Measurements from ENCODE around the gene HIF3A. TPM values are rescaled to one million over a fixed set of nuclear protein-coding genes. Genes with fewer than 3 reads are reported as not detected.

Gene HIF3A
- total RNA-seq, 1 experiment from 2014 or later: 3.0 TPM

GRCh38 chr19:46344363-46344762 lies 47.5 kb downstream of the HIF3A start:
- no peak overlapping the region for H3K27ac ChIP-seq (ENCODE audit: low read depth, low read length, poor library complexity, severe bottlenecking)
- intact Hi-C loops (cut with micrococcal nuclease; ENCODE audit: unreplicated experiment): no loop called here
- H3K27me3 ChIP-seq (replicated peaks; ENCODE audit: insufficient read depth, low read depth, low read length, poor library complexity): no peaks in the 10 kb centered on the region
- peaks cover 4% of the 10 kb centered on the region for H3K4me1 ChIP-seq (ENCODE audit: insufficient read depth, low read length, poor library complexity, severe bottlenecking)
- BruUV-seq (replicated peaks): no TSS peak
- no peak for TF ChIP-seq CTCF (conservative IDR thresholded peaks at IDR 0.05; ENCODE audit: low read depth, low read length)
- no peak for TF ChIP-seq EZH2 (IDR thresholded peaks at IDR 0.05; ENCODE audit: borderline replicate concordance, low read depth, low read length, poor library complexity, severe bottlenecking)
- H3K9me3 ChIP-seq (ENCODE audit: low read depth, low read length, poor library complexity, severe bottlenecking): no peaks in the 10 kb centered on the region
- H3K4me3 ChIP-seq (ENCODE audit: low read depth, low read length, poor library complexity, severe bottlenecking): no peak overlapping the region
- ChIA-PET CTCF (no interaction called here), POLR2A (ENCODE audit: low non-redundant PET) (no interaction called here)
- H3K36me3 ChIP-seq (ENCODE audit: insufficient read depth, low read length, poor library complexity, severe bottlenecking): no peaks in the 10 kb centered on the region
- DNase-seq (ENCODE audit: low spot score): no peak

GRCh38 chr19:46345157-46345556 lies 48.3 kb downstream of the HIF3A start:
- no peaks in the 10 kb centered on the region for H3K36me3 ChIP-seq (ENCODE audit: insufficient read depth, low read length, poor library complexity, severe bottlenecking)
- no peak overlapping the region for H3K4me3 ChIP-seq (ENCODE audit: low read depth, low read length, poor library complexity, severe bottlenecking)
- DNase-seq (ENCODE audit: low spot score): no peak
- ChIA-PET CTCF (no interaction called here), POLR2A (ENCODE audit: low non-redundant PET) (no interaction called here)
- TF ChIP-seq CTCF (conservative IDR thresholded peaks at IDR 0.05; ENCODE audit: low read depth, low read length): no peak
- TF ChIP-seq EZH2 (IDR thresholded peaks at IDR 0.05; ENCODE audit: borderline replicate concordance, low read depth, low read length, poor library complexity, severe bottlenecking): no peak
- H3K27ac ChIP-seq (ENCODE audit: low read depth, low read length, poor library complexity, severe bottlenecking): no peak overlapping the region
- no TSS peak for BruUV-seq (replicated peaks)
- intact Hi-C loops (cut with micrococcal nuclease; ENCODE audit: unreplicated experiment): no loop called here
- no peaks in the 10 kb centered on the region for H3K9me3 ChIP-seq (ENCODE audit: low read depth, low read length, poor library complexity, severe bottlenecking)
- no peaks in the 10 kb centered on the region for H3K27me3 ChIP-seq (replicated peaks; ENCODE audit: insufficient read depth, low read depth, low read length, poor library complexity)
- H3K4me1 ChIP-seq (ENCODE audit: insufficient read depth, low read length, poor library complexity, severe bottlenecking): peaks cover 11% of the 10 kb centered on the region

GRCh38 chr19:46346821-46347571 lies 50.2 kb downstream of the HIF3A start, which contains the start of gene PPP5C:
TSS of gene PPP5C (plus strand) at chr19:46347087. CDS start at chr19:46347097, 10 bp downstream.
- peak within 1 kb of the TSS; percentile 95 for H3K4me3 ChIP-seq (ENCODE audit: low read depth, low read length, poor library complexity, severe bottlenecking)
- intact Hi-C loops (cut with micrococcal nuclease; ENCODE audit: unreplicated experiment): no loop called here
- H3K4me1 ChIP-seq (ENCODE audit: insufficient read depth, low read length, poor library complexity, severe bottlenecking): peaks cover 20% of the 10 kb centered on the region
- peak within 1 kb of the TSS; percentile 92 for H3K27ac ChIP-seq (ENCODE audit: low read depth, low read length, poor library complexity, severe bottlenecking)
- peak; percentile 99 for TF ChIP-seq CTCF (conservative IDR thresholded peaks at IDR 0.05; ENCODE audit: low read depth, low read length)
- no peak for TF ChIP-seq EZH2 (IDR thresholded peaks at IDR 0.05; ENCODE audit: borderline replicate concordance, low read depth, low read length, poor library complexity, severe bottlenecking)
- no peaks in the 10 kb centered on the region for H3K9me3 ChIP-seq (ENCODE audit: low read depth, low read length, poor library complexity, severe bottlenecking)
- ChIA-PET POLR2A (ENCODE audit: low non-redundant PET) (no interaction called here), CTCF (interaction anchor here (0.5 to 0.7 kb wide), 3 partner anchors 56 to 708 kb away, joined by 5 to 13 read pairs (median 5); no protein-coding TSS in a partner anchor)
- H3K27me3 ChIP-seq (replicated peaks; ENCODE audit: insufficient read depth, low read depth, low read length, poor library complexity): no peaks in the 10 kb centered on the region
- DNase-seq (ENCODE audit: low spot score): peak; percentile 98
- no peaks in the 10 kb centered on the region for H3K36me3 ChIP-seq (ENCODE audit: insufficient read depth, low read length, poor library complexity, severe bottlenecking)
- TSS peak; percentile 68 for BruUV-seq (replicated peaks)
